HUES64 (cell line): ENCODE measurements around the gene ZNF189.

ENCODE experiments used
- H3K27ac ChIP-seq: 2 replicates; pipeline ENCODE4 v1.7.0; 2013; ENCODE audit warnings: low read depth, low read length, inconsistent platforms
- H3K27me3 ChIP-seq: 2 replicates; pipeline ENCODE4 v1.6.1; 2013; ENCODE audit warnings: mild to moderate bottlenecking, low read length; ENCODE audit not compliant: insufficient read depth
- H3K36me3 ChIP-seq: 2 replicates; pipeline ENCODE4 v1.6.1; 2013; ENCODE audit warnings: mild to moderate bottlenecking, low read length; ENCODE audit not compliant: insufficient read depth
- H3K4me1 ChIP-seq: 2 replicates; pipeline ENCODE4 v1.6.1; 2013; ENCODE audit warnings: mild to moderate bottlenecking, low read length, moderate library complexity; ENCODE audit not compliant: insufficient read depth
- H3K4me3 ChIP-seq: 2 replicates; pipeline ENCODE4 v1.5.1; 2013; ENCODE audit warnings: mild to moderate bottlenecking, low read length, moderate library complexity
- H3K9ac ChIP-seq: 2 replicates; pipeline ENCODE4 v1.6.1; 2013; ENCODE audit warnings: mild to moderate bottlenecking, low read depth, low read length
- H3K9me3 ChIP-seq: 2 replicates; pipeline ENCODE4 v1.6.1; 2013; ENCODE audit warnings: low read depth, low read length; ENCODE audit not compliant: insufficient read depth
- WGBS: fragments of 150-250, 120-280 bp; methylation state at CpG from one replicate; pipeline ENCODE4 v1.1.7; 2013; ENCODE audit warnings: missing lambda C conversion rate; 5-methylcytosine and 5-hydroxymethylcytosine counted together

Gene ZNF189

GRCh38 chr9:101440714-101441230, 42.1 kb downstream of the ZNF189 start:
- Histone ChIP-seq H3K9ac (no peak overlapping the region), H3K36me3 (no peaks in the 10 kb centered on the region), H3K4me3 (no peak overlapping the region), H3K27ac (no peak overlapping the region), H3K9me3 (no peaks in the 10 kb centered on the region), H3K27me3 (no peaks in the 10 kb centered on the region), H3K4me1 (no peaks in the 10 kb centered on the region)
- WGBS = 95% methylated on average over 3 of the region's 3 CpGs

DNA sequence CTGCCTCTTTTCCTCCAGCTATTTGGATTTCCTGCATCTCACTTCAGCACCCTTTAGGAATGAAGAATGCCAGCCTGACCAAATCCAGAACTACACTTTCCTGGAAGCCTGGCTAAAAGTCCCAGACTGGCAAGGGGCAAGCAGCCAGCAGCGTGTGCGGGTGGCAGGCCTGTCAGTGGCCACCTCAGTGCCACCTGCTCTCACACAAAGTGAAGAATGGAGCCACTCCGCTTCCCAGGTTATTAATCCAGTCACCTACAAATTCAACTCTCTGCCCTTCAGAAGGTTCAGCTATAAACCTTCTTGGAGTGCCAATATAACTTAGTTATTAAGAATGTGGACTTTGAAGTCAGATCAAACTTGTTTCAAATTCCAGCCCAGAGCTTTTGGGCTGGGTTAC, 43.7 kb downstream of the ZNF189 start:
- Histone ChIP-seq H3K36me3 (no peaks in the 10 kb centered on the region), H3K9ac (no peak overlapping the region), H3K27ac (no peak overlapping the region), H3K4me1 (no peaks in the 10 kb centered on the region), H3K4me3 (no peak overlapping the region), H3K27me3 (no peaks in the 10 kb centered on the region), H3K9me3 (no peaks in the 10 kb centered on the region)
- WGBS = 94% methylated on average over 3 of the region's 3 CpGs

GRCh38 chr9:101442736-101443135, 44.1 kb downstream of the ZNF189 start:
- whole genome bisulfite sequencing = 63% methylated on average over 1 of the region's 3 CpGs
- Histone ChIP-seq H3K4me3 (no peak overlapping the region), H3K4me1 (no peaks in the 10 kb centered on the region), H3K27me3 (no peaks in the 10 kb centered on the region), H3K9ac (no peak overlapping the region), H3K9me3 (no peaks in the 10 kb centered on the region), H3K27ac (no peak overlapping the region), H3K36me3 (no peaks in the 10 kb centered on the region)

DNA sequence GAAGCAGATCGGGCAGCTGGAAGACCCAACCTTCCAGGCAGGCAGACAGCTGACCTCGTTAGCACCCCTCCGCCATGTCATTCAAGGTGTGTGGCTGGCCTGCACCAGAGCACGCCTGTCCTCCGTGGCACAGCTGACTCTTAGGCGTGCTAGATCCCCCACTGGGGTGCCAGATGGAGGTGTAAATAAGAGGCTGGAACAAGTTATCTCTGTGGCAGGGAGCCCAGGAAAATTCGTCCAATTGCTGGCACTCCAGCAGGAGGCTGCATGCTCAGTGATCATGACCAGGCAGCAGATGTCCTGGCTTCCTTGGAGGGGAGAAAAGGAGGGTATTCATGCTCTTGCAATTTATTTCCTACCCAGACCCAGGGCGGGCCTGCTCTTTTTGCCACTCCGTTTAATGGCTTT, 44.7 kb downstream of the ZNF189 start:
- H3K9me3 ChIP-seq = no peaks in the 10 kb centered on the region
- no peak overlapping the region for H3K27ac ChIP-seq
- no peaks in the 10 kb centered on the region for H3K36me3 ChIP-seq
- H3K9ac ChIP-seq = no peak overlapping the region
- no peak overlapping the region for H3K4me3 ChIP-seq
- no peaks in the 10 kb centered on the region for H3K4me1 ChIP-seq
- no peaks in the 10 kb centered on the region for H3K27me3 ChIP-seq
- WGBS = 85% methylated on average over 9 of the region's 9 CpGs

DNA sequence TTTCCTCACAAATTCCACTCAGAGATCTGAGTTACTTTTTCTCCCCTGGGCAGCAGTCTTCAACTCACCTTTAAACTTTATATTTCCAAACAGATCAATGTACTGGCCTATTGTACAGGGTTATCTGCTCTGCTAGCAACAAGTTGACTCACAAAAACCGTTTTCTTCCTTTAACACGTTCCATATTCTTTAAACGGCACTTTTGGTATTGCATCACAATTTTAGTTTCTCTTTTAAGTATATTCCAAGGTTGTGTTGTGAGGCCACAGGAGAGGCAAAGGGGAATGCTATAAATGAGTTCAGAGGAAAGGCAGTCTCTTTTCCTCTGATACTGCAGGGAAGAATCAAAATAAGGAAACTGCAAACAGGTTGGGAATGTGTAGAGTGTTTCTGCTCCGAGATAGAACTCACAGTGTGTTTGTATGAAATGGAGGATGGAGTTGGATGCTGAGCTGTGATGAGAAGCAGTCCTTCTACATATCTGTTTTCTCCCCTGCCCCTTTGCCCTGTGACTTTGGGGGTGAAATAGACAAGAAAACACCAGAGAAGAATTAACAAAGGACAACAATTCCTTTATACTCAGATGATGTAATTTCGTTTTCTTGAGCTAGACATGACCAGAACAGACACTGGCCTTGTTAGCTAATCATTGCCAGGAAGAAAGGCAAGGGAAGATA, 46.8 kb downstream of the ZNF189 start:
- Histone ChIP-seq H3K27ac (no peak overlapping the region), H3K36me3 (no peaks in the 10 kb centered on the region), H3K9me3 (no peaks in the 10 kb centered on the region), H3K27me3 (no peaks in the 10 kb centered on the region), H3K9ac (no peak overlapping the region), H3K4me1 (no peaks in the 10 kb centered on the region), H3K4me3 (no peak overlapping the region)
- WGBS = 97% methylated on average over 5 of the region's 5 CpGs

DNA sequence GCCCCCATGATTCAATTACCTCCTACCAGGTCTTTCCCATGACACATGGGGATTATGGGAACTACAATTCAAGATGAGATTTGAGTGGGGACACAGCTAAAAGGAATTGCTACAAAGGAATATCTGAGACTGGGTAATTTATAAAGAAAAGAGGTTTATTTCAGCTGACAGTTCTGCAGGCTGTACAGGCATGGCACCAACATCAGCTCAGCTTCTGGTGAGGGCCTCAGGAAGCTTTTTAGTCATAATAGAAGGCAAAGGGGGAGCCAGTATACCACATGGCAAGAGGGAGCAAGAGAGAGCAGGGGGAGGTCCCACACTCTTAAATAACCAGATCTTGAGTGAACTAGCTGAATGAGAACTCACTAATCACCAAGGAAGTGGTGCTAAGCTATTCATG, 48.1 kb downstream of the ZNF189 start:
- Histone ChIP-seq H3K9ac (no peak overlapping the region), H3K4me1 (no peaks in the 10 kb centered on the region), H3K9me3 (no peaks in the 10 kb centered on the region), H3K27ac (no peak overlapping the region), H3K36me3 (no peaks in the 10 kb centered on the region), H3K4me3 (no peak overlapping the region), H3K27me3 (no peaks in the 10 kb centered on the region)

GRCh38 chr9:101448680-101449070, 50.0 kb downstream of the ZNF189 start:
- Histone ChIP-seq H3K4me1 (no peaks in the 10 kb centered on the region), H3K4me3 (peak overlapping the region; percentile 86), H3K9me3 (0 out of 2 replicates have a peak, but pooled peaks cover 3% of the 10 kb centered on the region), H3K9ac (no peak overlapping the region), H3K27ac (no peak overlapping the region), H3K36me3 (no peaks in the 10 kb centered on the region), H3K27me3 (no peaks in the 10 kb centered on the region)
- WGBS = 61% methylated on average over 3 of the region's 4 CpGs

DNA sequence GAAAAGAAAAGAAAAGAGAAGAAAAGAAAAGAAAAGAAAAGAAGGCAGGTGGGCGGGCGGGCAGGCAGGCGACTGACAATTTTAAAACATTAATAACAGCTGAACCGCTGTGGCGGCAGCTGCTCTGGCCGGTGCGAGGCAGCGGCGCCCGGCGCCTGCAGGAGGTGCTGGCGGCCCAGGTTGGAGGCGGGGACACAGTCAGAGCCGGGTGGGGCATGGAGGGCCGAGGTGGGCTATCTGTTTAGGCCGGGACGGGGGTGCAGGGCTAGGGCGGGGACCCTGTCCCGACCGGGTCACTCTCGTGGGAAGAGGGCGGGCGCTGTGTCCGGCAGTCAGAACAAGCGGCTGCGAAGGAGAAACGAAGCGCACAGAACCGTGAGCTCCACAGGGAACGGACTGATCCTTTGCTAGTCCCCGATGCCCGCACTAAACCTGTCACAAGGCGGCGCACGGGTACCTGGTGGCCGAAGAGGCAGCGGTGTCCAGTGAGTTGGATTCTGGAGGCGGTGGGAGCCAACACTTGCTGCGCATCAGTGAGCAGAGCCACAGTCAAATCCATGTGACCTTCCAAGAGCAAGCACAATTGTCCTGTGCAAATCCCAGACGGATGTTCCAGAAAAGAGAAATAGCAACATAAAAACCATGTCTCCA, 50.5 kb downstream of the ZNF189 start:
- WGBS = 3% methylated on average over 40 of the region's 40 CpGs
- peak overlapping the region; percentile 65 for H3K9ac ChIP-seq
- H3K27ac ChIP-seq = no peak overlapping the region

GRCh38 chr9:101450931-101451330, 52.3 kb downstream of the ZNF189 start:
- no peak overlapping the region for H3K9ac ChIP-seq
- no peak overlapping the region for H3K4me3 ChIP-seq
- H3K4me1 ChIP-seq = no peaks in the 10 kb centered on the region
- H3K27me3 ChIP-seq = no peaks in the 10 kb centered on the region
- 68% methylated on average over 4 of the region's 4 CpGs for WGBS
- H3K36me3 ChIP-seq = no peaks in the 10 kb centered on the region
- H3K27ac ChIP-seq = no peak overlapping the region
- 0 out of 2 replicates have a peak, but pooled peaks cover 3% of the 10 kb centered on the region for H3K9me3 ChIP-seq

More for the DNA sequence above, 50.5 kb downstream of the ZNF189 start:
- Histone ChIP-seq H3K27me3 (no peaks in the 10 kb centered on the region), H3K4me3 (peak overlapping the region; percentile 86), H3K9me3 (0 out of 2 replicates have a peak, but pooled peaks cover 3% of the 10 kb centered on the region), H3K4me1 (no peaks in the 10 kb centered on the region), H3K36me3 (no peaks in the 10 kb centered on the region)

- Histone ChIP-seq H3K4me3 (no peak overlapping the region), H3K36me3 (no peaks in the 10 kb centered on the region)
These were observed 52.8 kb downstream of the ZNF189 start for GRCh38 chr9:101451498-101451897.

DNA sequence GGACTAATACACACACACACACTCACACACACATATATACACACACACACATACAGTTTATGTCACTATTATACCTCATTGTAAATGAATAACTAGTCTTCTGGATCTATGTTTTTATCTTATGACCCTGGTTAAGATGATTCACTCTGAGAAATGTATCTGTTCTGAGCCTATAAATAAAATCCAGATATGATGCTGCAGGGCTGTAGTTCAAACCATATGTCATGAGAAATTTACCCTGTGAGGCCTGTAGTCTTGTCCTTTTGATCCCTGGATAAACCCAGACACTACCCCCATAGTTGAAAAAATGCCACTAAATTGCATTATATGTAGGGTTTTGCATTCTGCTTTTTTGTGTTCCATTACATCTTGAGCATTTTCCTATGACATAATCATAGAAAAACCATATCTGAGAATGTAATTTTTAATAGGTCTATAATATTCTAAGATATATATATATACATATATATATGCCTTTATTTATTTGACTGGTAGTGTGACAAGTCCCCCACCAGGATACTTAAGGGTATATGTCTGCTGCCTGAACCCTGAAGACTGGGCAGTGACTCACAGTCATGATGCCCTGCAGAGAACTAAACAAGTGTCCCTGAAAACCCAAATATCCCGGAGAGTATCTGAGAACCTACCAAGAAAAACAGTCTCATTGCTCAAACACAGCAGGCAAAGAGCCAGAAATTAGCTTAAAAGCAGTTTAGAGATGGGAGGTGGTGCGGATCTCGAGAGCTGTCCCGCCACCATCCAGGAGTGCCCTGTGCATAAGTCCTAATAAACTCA, 55.3 kb downstream of the ZNF189 start:
- Histone ChIP-seq H3K27ac (no peak overlapping the region), H3K4me1 (peaks cover 19% of the 10 kb centered on the region), H3K9me3 (0 out of 2 replicates have a peak, but pooled peaks cover 3% of the 10 kb centered on the region), H3K36me3 (no peaks in the 10 kb centered on the region), H3K27me3 (no peaks in the 10 kb centered on the region), H3K4me3 (no peak overlapping the region), H3K9ac (no peak overlapping the region)
- WGBS = over 99% methylated on average over 4 of the region's 4 CpGs

More at GRCh38 chr9:101451498-101451897, 52.8 kb downstream of the ZNF189 start:
- Histone ChIP-seq H3K4me1 (peaks cover 3% of the 10 kb centered on the region; the same call in 1 of the 2 replicates), H3K27ac (no peak overlapping the region), H3K27me3 (no peaks in the 10 kb centered on the region), H3K9ac (no peak overlapping the region), H3K9me3 (0 out of 2 replicates have a peak, but pooled peaks cover 3% of the 10 kb centered on the region)
- WGBS = 92% methylated on average over 4 of the region's 4 CpGs
